Lower lobe of right lung (tissue), 2 donors: Measurements from ENCODE around the gene DLEC1. TPM values are rescaled to one million over a fixed set of nuclear protein-coding genes. Genes with fewer than 3 reads are reported as not detected.

Experiments
- ATAC-seq, 2 donors: fragments of 200-7000 bp; cut with Tn5 transposase; one replicate each; pipeline ENCODE4 v1.9.1; 2020 to 2022; ENCODE audit warnings: mild to moderate bottlenecking in 2 of 2, moderate library complexity in 2 of 2
- DNase-seq: peaks from one replicate; pipeline ENCODE4 v3.0.0-alpha.2; 2020
- H3K27ac ChIP-seq: fragments of 200-600 bp; one replicate; pipeline ENCODE4 v1.8.0; 2022
- H3K27me3 ChIP-seq: fragments of 200-600 bp; one replicate; pipeline ENCODE4 v1.8.0; 2022; ENCODE audit warnings: low read depth
- H3K36me3 ChIP-seq: fragments of 200-600 bp; one replicate; pipeline ENCODE4 v1.8.0; 2022; ENCODE audit warnings: mild to moderate bottlenecking
- H3K4me1 ChIP-seq: fragments of 200-600 bp; one replicate; pipeline ENCODE4 v1.8.0; 2022
- H3K4me3 ChIP-seq: fragments of 200-600 bp; one replicate; pipeline ENCODE4 v1.8.0; 2022; ENCODE audit warnings: mild to moderate bottlenecking
- H3K9me3 ChIP-seq: fragments of 200-600 bp; one replicate; pipeline ENCODE4 v1.8.0; 2022
- CTCF ChIP-seq: fragments of 200-600 bp; IDR thresholded peaks from one replicate; pipeline ENCODE4 v1.8.0; 2022; ENCODE audit warnings: antibody characterized with exemption, mild to moderate bottlenecking
- intact Hi-C: fragments of 100-400 bp; cut with DNase I; formaldehyde crosslinking; loops from one replicate; pipeline ENCODE4 v1.11.0; 2022
- total RNA-seq: library from RNA; stranded (reverse); fragmentation: NEBNext Ultra II Directional; extraction: Animal tissue kit (Norgen Biotek cat#: 25700); gene quantifications from one replicate; pipeline ENCODE4 v1.2.1, GENCODE V29; 2021
- donor health status: DM: no; HTN: yes; CAD: no; lungs with severe emphysema.

The DLEC1 gene
- total RNA-seq, 1 donor from 2014 or later: 15.0 TPM

DNA sequence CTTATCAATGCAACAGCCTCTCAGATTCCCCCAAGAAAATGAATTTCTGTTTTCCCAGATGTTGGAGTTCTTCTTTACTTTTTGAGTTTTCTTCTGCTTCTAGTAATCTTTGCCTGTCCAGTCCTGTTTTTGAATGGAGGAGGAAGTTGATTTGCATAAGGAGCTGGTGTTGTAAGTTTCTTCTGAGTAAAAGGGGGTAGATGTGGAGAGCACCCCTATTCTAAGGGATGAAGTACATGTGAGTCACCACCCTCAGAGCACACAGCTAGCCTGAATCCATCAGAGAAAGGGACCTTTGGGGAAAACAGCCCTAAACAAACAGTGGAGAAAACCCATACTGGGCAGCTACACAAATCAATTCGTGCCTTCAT is 63.4 kb downstream of the DLEC1 start:
- DNase-seq (no peak), ATAC-seq (peak; percentile 50 to 84)
- no peaks in the 10 kb centered on the region for H3K9me3 ChIP-seq
- intact Hi-C loops: no loop called here
- no peaks in the 10 kb centered on the region for H3K27me3 ChIP-seq
- no peak overlapping the region for H3K4me3 ChIP-seq
- H3K4me1 ChIP-seq: peaks cover 8% of the 10 kb centered on the region
- no peaks in the 10 kb centered on the region for H3K36me3 ChIP-seq
- no peak for TF ChIP-seq CTCF
- no peak overlapping the region for H3K27ac ChIP-seq

GRCh38 chr3:38105525-38105924 is 66.5 kb downstream of the DLEC1 start:
- H3K4me3 ChIP-seq: no peak overlapping the region
- peaks cover 8% of the 10 kb centered on the region for H3K4me1 ChIP-seq
- no peaks in the 10 kb centered on the region for H3K36me3 ChIP-seq
- no peak for ATAC-seq
- no peak for DNase-seq
- no peak for TF ChIP-seq CTCF
- intact Hi-C loops: no loop called here
- no peaks in the 10 kb centered on the region for H3K9me3 ChIP-seq
- no peaks in the 10 kb centered on the region for H3K27me3 ChIP-seq
- no peak overlapping the region for H3K27ac ChIP-seq

- peak; percentile 28 for DNase-seq
- Histone ChIP-seq H3K4me1 (peaks cover under 1% of the 10 kb centered on the region), H3K36me3 (no peaks in the 10 kb centered on the region), H3K27ac (no peak overlapping the region), H3K27me3 (no peaks in the 10 kb centered on the region), H3K9me3 (no peaks in the 10 kb centered on the region), H3K4me3 (no peak overlapping the region)
- ATAC-seq: no peak
- intact Hi-C loops: no loop called here
- TF ChIP-seq CTCF: no peak
Measured at GRCh38 chr3:38107911-38108648, 69.1 kb downstream of the DLEC1 start.

DNA sequence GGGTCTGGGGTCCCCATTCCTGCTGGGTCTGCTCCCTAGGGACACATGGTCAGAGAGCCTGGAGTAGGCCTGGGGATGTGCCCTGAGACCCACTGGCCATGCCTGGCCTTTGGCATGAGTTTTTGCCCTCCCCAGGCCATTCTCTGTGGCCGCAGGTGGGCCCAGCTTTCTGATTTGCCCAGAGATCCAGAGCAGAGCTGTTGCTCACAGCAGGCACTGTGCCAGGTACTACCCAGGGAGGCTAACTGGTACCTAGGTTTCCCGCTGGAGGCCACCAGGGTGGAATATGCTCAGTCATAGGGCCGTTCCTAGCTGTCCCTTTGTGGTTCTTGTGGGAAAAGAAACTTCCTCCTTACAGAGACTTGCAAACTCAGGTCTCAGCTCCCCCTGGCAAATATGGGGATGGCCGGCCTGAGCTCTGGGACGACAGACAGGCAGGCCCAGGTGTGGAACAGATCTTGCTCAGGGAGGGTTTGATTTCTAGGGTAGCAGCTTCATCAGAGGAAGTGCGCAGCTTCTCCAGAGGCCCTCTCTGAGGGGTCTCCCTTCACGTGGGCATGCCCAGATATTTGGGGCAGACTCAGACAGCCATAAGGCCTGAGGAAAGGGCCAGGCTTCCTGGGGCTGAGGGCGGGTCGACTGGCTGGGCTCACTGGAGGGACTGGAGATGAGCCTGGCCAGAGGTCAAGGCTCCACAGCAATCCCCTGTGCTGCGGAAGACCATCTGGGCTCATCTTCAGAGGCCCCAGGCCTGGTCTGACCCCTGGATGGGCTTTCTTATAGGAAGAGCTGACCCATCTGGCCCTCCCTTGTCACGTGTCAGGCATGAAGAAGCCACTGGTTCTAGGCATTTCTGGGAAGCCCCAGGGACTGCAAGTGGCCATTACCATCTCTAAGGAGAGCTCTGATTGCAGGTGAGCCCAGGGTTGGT is 69.9 kb downstream of the DLEC1 start:
- H3K36me3 ChIP-seq: no peaks in the 10 kb centered on the region
- no peak overlapping the region for H3K27ac ChIP-seq
- no peaks in the 10 kb centered on the region for H3K4me1 ChIP-seq
- DNase-seq (peak; percentile 50), ATAC-seq (peak; percentile 54 to 58)
- H3K9me3 ChIP-seq: no peaks in the 10 kb centered on the region
- no peak for TF ChIP-seq CTCF
- H3K27me3 ChIP-seq: no peaks in the 10 kb centered on the region
- intact Hi-C loops: no loop called here
- no peak overlapping the region for H3K4me3 ChIP-seq

GRCh38 chr3:38109580-38110313 is 70.7 kb downstream of the DLEC1 start:
- ATAC-seq: peak; percentile 5 to 12

More at GRCh38 chr3:38109580-38110313, 70.7 kb downstream of the DLEC1 start:
- Histone ChIP-seq H3K9me3 (no peaks in the 10 kb centered on the region), H3K36me3 (no peaks in the 10 kb centered on the region), H3K27me3 (no peaks in the 10 kb centered on the region), H3K4me1 (no peaks in the 10 kb centered on the region), H3K27ac (no peak overlapping the region), H3K4me3 (no peak overlapping the region)
- no peak for TF ChIP-seq CTCF
- peak; percentile 33 for DNase-seq
- intact Hi-C loops: no loop called here
